Suppressor macrophage treated with lipopolysaccharide for 4 hours (primary cell): ENCODE measurements around the gene ZNF232.
"Not testable (repeated sequence)": the region's sequence is repeated elsewhere in the genome, so short reads cannot be mapped to it uniquely, and the experiment has no call there.

Source experiments
- DNase-seq: peaks from one replicate; pipeline ENCODE4 v3.0.0-alpha.2; 2020

ZNF232 gene

GRCh38 chr17:5092218-5093010, 19.3 kb downstream of the ZNF232 start:
- no peak for DNase-seq

- DNase-seq: no peak
Observed at GRCh38 chr17:5080591-5080990, 31.1 kb downstream of the ZNF232 start.

GRCh38 chr17:5078106-5079028, 33.3 kb downstream of the ZNF232 start, which contains the start of gene ZFP3:
ZFP3 (plus strand) TSS chr17:5078467; CDS start chr17:5091505, 13,038 bp downstream.
- DNase-seq: peak; percentile 79

DNA sequence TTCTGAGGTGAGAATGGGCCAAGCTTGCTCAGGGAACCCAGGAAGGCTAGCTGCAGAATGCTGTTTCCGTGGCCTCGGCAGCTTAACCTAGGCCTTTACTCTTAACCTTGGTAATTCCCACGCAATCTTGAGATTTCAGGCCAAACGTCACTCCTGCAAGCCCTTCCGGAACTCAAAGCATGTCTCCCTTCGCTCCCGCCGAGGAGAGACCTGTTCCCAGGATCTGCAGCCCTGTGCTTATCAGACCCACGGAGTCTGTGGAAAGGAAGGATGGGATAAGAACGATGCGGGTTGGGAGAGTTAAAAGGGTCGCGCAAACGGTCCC, 33.9 kb downstream of the ZNF232 start:
- DNase-seq: no peak

- not testable (repeated sequence) for DNase-seq
Observed at GRCh38 chr17:5077275-5077674, 34.4 kb downstream of the ZNF232 start.

DNA sequence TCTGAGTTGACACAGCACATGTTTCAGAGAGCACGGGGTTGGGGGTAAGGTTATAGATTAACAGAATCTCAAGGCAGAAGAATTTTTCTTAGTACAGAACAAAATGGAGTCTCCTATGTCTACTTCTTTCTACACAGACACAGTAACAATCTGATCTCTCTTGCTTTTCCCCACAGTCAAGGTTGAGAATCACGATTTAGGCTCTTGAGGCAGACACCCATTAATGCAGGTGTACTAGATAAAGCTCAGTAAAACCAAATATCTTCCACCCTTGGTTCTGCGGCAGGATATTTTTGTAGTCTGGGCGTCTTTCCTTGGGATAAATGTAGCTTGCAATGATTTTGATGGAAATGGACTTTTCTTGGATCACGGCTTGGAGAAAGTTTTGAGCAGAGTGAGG, 36.2 kb downstream of the ZNF232 start:
- DNase-seq: not testable (repeated sequence)

DNA sequence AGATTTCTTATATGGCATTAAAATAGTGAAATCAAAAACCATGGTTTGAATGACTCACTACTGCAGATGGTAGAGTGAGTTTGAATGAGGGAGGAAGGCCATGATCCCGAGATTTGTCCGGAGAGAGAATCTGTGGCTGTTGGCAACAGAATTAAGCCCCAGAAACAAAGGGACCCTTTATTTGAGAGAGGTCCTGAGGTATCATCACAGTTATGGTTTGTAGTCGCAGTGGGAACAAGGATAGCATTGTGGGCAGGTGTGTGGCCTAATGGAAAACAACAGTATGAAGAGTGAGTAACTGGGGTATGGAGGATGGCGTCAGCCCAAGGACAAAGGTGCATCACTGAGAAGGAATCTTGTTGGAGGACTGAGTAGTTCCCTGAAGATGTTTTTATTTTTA, 42.0 kb downstream of the ZNF232 start:
- DNase-seq: no peak

GRCh38 chr17:5068236-5068635, 43.4 kb downstream of the ZNF232 start:
- DNase-seq: no peak

DNA sequence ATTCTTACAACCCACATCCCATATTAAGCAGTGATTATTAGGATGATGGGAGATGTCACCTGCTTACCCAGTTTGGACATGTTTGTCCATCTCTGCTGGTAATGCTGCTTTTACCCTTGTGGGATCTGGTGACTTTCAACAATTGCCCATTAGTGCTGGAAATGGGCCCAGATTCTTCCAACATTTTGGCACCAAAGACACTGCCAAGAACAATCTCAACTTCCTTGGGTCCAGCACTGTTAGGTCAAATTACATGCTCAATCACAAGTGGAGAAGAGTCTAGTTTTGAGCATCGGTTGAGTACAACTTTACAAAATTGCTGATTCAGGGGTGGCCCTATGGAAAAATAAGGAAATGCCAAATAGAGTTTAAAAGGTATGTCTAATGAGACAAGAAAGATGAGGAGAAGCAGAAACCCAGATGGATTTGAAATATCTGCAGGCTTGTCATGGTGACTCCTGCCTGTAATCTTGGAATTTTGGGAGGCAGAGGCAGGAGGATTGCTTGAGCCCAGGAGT, 46.4 kb downstream of the ZNF232 start:
- DNase-seq: no peak
